ENCODE results near the gene SEZ6L2.

Gene SEZ6L2

DNA sequence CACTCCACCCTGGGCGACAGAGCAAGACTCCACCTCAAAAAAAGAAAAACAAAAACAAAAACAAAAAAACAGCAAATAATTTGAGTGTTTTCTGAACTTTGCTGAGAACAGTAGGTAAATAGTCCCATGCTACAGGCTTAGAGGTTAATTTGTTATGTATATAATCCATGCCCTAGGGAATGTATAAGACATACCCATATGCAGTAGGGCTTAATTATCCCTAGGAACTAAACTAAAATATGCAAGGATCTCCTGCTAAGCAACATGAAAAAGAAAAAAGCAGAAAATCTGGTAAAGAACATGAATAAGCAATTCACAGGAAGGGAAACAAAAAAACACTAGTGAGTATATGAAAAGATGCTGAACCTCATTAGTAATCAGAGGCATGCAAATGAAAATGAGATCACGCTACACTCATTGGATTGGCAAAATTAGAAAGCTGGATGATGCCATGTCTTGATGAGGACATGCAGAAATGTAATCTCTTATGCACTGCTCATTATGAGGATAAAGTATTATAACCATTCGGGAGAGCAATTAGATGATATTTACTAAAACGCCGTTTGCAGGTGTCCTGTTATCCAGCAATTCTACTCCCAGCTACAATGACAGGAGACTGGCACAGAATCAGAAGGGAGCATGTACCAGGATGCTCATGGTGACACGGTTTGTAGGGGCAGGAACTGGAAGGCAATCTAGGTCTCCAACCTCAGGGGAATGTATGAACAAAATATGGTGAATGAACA, 21.1 kb upstream of the SEZ6L2 start:
- no peak overlapping the region for H3K27ac ChIP-seq
- ChIA-PET POLR2A (ENCODE audit: low non-redundant PET) (no interaction called here), CTCF (interaction anchor here (0.6 kb wide), 1 partner anchor 220 kb away, joined by 3 read pairs; no protein-coding TSS in a partner anchor)
- TF ChIP-seq, protein P1, sequence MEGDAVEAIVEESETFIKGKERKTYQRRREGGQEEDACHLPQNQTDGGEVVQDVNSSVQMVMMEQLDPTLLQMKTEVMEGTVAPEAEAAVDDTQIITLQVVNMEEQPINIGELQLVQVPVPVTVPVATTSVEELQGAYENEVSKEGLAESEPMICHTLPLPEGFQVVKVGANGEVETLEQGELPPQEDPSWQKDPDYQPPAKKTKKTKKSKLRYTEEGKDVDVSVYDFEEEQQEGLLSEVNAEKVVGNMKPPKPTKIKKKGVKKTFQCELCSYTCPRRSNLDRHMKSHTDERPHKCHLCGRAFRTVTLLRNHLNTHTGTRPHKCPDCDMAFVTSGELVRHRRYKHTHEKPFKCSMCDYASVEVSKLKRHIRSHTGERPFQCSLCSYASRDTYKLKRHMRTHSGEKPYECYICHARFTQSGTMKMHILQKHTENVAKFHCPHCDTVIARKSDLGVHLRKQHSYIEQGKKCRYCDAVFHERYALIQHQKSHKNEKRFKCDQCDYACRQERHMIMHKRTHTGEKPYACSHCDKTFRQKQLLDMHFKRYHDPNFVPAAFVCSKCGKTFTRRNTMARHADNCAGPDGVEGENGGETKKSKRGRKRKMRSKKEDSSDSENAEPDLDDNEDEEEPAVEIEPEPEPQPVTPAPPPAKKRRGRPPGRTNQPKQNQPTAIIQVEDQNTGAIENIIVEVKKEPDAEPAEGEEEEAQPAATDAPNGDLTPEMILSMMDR (conservative IDR thresholded peaks at IDR 0.05; ENCODE audit: low read depth) = no peak
- DNase-seq (ENCODE audit: low spot score) = no peak

DNA sequence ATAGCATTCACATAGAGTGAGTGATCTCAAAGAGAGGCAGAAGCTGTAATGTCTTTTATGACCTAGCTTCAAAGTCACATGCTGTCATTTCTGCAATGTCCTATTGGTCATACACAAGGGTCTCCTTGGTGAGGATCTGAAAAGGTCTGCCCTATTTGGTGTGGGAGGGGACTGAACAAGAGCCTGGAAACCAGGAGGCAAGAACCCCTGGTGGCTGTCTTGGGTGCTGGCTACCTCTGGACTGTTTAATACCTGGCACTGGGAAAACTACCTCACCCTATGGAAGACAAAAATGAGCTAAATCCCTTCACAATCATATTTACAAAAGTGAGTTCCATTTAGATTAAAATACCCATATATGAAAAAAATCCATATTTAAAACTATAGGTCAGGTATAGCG, 17.6 kb upstream of the SEZ6L2 start:
- CTCF ChIA-PET = interaction anchor here (0.6 to 1.2 kb wide), 2 partner anchors 89 to 115 kb away, joined by 3 to 5 read pairs; no protein-coding TSS in a partner anchor
- TF ChIP-seq, protein P1 (conservative IDR thresholded peaks at IDR 0.05; ENCODE audit: low read depth) = no peak
- H3K27ac ChIP-seq = no peak overlapping the region
- no peak for DNase-seq (ENCODE audit: low spot score)
- POLR2A ChIA-PET (ENCODE audit: low non-redundant PET) = interaction anchor here (1.0 kb wide), 1 partner anchor 9 kb away, joined by 3 read pairs; the partner anchor contains the start of gene KCTD13

DNA sequence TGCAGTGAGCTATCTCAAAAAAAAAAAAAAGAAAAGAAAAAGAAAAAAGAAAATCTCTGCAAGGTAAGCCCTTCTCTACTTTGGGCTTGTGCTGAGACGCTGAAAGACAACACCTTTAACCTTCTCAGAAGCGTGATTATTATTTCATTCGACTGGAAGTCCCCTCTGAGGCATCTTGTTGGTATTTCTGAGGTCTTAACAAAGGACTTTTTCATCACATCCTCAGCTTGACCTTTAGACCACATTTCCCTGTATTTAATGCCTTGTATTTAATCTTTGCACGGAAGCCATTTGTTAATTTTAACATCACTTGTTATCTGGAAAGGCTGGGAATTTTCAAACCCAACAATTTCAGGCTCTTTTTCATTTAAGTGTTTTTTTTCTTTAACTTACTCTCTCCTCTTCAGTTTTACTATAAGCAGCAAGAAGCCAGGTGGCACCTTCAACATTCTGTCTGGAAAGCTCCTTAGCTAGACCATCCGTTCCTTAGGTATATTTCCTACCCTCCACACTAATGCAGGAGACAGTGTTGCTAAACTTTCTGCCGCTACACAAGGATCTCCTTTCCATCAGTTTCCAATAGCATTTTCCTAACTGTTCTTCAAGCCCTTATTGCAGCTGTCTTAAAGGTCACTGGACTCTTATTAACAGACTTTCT, 16.4 kb upstream of the SEZ6L2 start:
- H3K27ac ChIP-seq = no peak overlapping the region
- POLR2A ChIA-PET (ENCODE audit: low non-redundant PET) = interaction anchor here (1.0 kb wide), 1 partner anchor 10 kb away, joined by 3 read pairs; the partner anchor contains the start of gene KCTD13
- DNase-seq (ENCODE audit: low spot score) = no peak
- TF ChIP-seq, protein P1 (conservative IDR thresholded peaks at IDR 0.05; ENCODE audit: low read depth) = no peak
- CTCF ChIA-PET = interaction anchor here (0.6 to 1.2 kb wide), 2 partner anchors 90 to 131 kb away, joined by 4 to 5 read pairs; no protein-coding TSS in a partner anchor

DNA sequence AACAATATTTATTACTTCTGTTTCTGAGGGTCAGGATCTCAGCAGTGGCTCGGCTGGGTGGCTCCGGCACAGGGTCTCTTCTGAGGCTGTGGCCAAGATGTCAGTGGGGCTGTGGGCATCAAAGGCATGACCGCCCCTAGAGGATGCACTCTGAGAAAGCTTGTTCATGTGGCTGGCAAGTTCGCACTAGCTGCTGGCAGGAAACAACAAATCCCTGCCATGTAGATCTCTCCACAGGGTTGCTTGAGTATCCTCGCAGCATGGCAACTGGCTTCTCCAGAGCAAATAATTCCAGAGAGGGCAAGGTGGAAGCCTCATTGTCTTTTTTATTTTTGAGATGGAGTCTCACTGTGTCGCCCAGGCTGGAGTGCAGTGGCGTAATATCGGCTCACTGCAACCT, 14.2 kb upstream of the SEZ6L2 start:
- CTCF ChIA-PET = no interaction called here
- no peak for DNase-seq (ENCODE audit: low spot score)
- POLR2A ChIA-PET (ENCODE audit: low non-redundant PET) = no interaction called here
- H3K27ac ChIP-seq = peak overlapping the region; percentile 5; the same call in 1 of the 2 replicates
- TF ChIP-seq, protein P1 (conservative IDR thresholded peaks at IDR 0.05; ENCODE audit: low read depth) = no peak

DNA sequence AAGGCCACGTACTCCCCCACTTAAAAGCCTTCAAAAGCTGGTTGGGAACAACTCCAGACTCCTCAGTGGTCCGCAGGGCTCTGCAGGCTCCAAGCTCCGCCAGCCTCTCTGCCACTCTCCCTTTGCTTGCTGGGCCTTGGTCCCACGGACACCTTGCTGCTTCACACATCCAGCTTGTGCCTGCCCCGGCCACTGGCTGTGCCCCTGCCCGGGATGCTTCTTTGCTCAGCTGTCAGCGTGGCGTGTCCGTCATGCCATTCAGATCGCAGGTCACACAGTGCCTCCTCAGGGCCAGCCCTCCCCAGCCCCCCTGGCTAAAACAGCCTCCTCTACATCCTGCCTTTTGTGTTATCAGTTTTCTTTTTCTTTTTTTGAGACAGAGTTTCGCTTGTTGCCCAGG, 12.7 kb upstream of the SEZ6L2 start:
- CTCF ChIA-PET = interaction anchor here (0.5 to 0.9 kb wide), 2 partner anchors 77 to 89 kb away, joined by 3 to 4 read pairs; no protein-coding TSS in a partner anchor
- H3K27ac ChIP-seq = no peak overlapping the region
- no peak for DNase-seq (ENCODE audit: low spot score)
- TF ChIP-seq, protein P1 (conservative IDR thresholded peaks at IDR 0.05; ENCODE audit: low read depth) = no peak
- POLR2A ChIA-PET (ENCODE audit: low non-redundant PET) = interaction anchor here (1.0 kb wide), 1 partner anchor 13 kb away, joined by 4 read pairs; the partner anchor contains the start of gene SEZ6L2

DNA sequence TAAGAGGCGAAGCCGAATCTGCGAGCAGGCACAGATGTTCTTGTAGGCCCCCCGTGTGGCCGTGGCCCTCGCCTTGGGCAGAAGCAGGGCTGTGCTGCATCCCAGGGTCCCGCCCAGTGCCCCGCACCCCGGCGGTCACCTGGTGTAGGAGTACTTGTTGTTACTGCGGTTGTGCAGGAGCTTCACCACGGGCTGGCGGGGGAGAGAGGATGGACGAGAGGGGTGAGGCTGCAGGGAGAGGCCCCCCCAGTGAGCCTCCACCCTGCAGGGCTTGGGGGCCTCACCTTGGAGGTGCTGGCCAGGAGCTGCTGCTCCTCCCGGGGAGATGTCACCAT, 12.3 kb upstream of the SEZ6L2 start:
- no peak for DNase-seq (ENCODE audit: low spot score)
- TF ChIP-seq, protein P1 (conservative IDR thresholded peaks at IDR 0.05; ENCODE audit: low read depth) = no peak
- POLR2A ChIA-PET (ENCODE audit: low non-redundant PET) = interaction anchor here (1.0 kb wide), 1 partner anchor 12 kb away, joined by 4 read pairs; the partner anchor contains the start of gene SEZ6L2
- no peak overlapping the region for H3K27ac ChIP-seq
- CTCF ChIA-PET = no interaction called here

Measured in RWPE1 (cell line).